ENCODE results near the gene ADAMTS1. TPM values are rescaled to one million over a fixed set of nuclear protein-coding genes. Genes with fewer than 3 reads are reported as not detected.

ADAMTS1 gene
- total and polyA plus RNA-seq, 12 donors: 9.3 to 111 (median 41.9) TPM

GRCh38 chr21:26811482-26811881 lies 33.7 kb downstream of the ADAMTS1 start:
- intact Hi-C loops (cut with DNase I): no loop called here
- no peaks in the 10 kb centered on the region for H3K9me3 ChIP-seq (replicated peaks in 1 of 3)
- no peak for TF ChIP-seq CTCF (IDR thresholded peaks at IDR 0.05)
- TF ChIP-seq POLR2A (IDR thresholded peaks at IDR 0.05): no peak
- no peaks in the 10 kb centered on the region for H3K4me1 ChIP-seq (replicated peaks in 1 of 2)
- no peak for DNase-seq
- H3K4me3 ChIP-seq: no peak overlapping the region
- H3K27me3 ChIP-seq: no peaks in the 10 kb centered on the region
- no peaks in the 10 kb centered on the region for H3K36me3 ChIP-seq (replicated peaks in 1 of 2)
- no peak overlapping the region for H3K27ac ChIP-seq
- 79 to 91% (median 86%) methylated on average over 2 of the region's 2 CpGs for WGBS, 4 donors

GRCh38 chr21:26810676-26811415 lies 34.4 kb downstream of the ADAMTS1 start:
- no peaks in the 10 kb centered on the region for H3K4me1 ChIP-seq (replicated peaks in 1 of 2)
- H3K36me3 ChIP-seq (replicated peaks in 1 of 2): no peaks in the 10 kb centered on the region
- no peaks in the 10 kb centered on the region for H3K27me3 ChIP-seq
- WGBS, 4 donors: 54 to 61% (median 60%) methylated on average over 2 of the region's 2 CpGs
- H3K9me3 ChIP-seq (replicated peaks in 1 of 3): no peaks in the 10 kb centered on the region
- DNase-seq: no peak
- intact Hi-C loops (cut with DNase I): no loop called here
- no peak for TF ChIP-seq POLR2A (IDR thresholded peaks at IDR 0.05)
- TF ChIP-seq CTCF (IDR thresholded peaks at IDR 0.05): no peak
- H3K4me3 ChIP-seq: no peak overlapping the region
- H3K27ac ChIP-seq: no peak overlapping the region

- TF ChIP-seq CTCF (IDR thresholded peaks at IDR 0.05) (no peak), POLR2A (IDR thresholded peaks at IDR 0.05) (no peak)
- no peaks in the 10 kb centered on the region for H3K27me3 ChIP-seq
- H3K4me3 ChIP-seq: no peak overlapping the region
- no peaks in the 10 kb centered on the region for H3K4me1 ChIP-seq (replicated peaks in 1 of 2)
- H3K9me3 ChIP-seq (replicated peaks in 1 of 3): no peaks in the 10 kb centered on the region
- H3K27ac ChIP-seq: no peak overlapping the region
- intact Hi-C loops (cut with DNase I): no loop called here
- 76 to 81% (median 79%) methylated on average over 5 of the region's 5 CpGs for WGBS, 4 donors
- H3K36me3 ChIP-seq (replicated peaks in 1 of 2): no peaks in the 10 kb centered on the region
- DNase-seq: no peak
Observed at GRCh38 chr21:26810266-26810665, 34.9 kb downstream of the ADAMTS1 start.

- intact Hi-C loops (cut with DNase I): no loop called here
- WGBS, 4 donors: 92 to 98% (median 94%) methylated on average over 4 of the region's 4 CpGs
Observed at GRCh38 chr21:26809745-26810144, 35.5 kb downstream of the ADAMTS1 start.

More at GRCh38 chr21:26809745-26810144, 35.5 kb downstream of the ADAMTS1 start:
- no peak for DNase-seq
- Histone ChIP-seq H3K36me3 (replicated peaks in 1 of 2) (no peaks in the 10 kb centered on the region), H3K4me3 (no peak overlapping the region), H3K4me1 (replicated peaks in 1 of 2) (no peaks in the 10 kb centered on the region), H3K27me3 (no peaks in the 10 kb centered on the region), H3K9me3 (replicated peaks in 1 of 3) (no peaks in the 10 kb centered on the region), H3K27ac (no peak overlapping the region)
- TF ChIP-seq POLR2A (IDR thresholded peaks at IDR 0.05) (no peak), CTCF (IDR thresholded peaks at IDR 0.05) (no peak)
